Effector memory CD4-positive, alpha-beta T cell (primary cell): ENCODE measurements around the gene NLGN4Y.

Experiments used
- DNase-seq, 3 donors: peaks; one replicate each; pipeline ENCODE4 v3.0.0-alpha.2; 2020
- H3K27ac ChIP-seq: 2 replicates; pipeline ENCODE4 v1.7.0; 2013; ENCODE audit warnings: mild to moderate bottlenecking, low read length, moderate library complexity; ENCODE audit not compliant: insufficient read depth, poor library complexity, severe bottlenecking
- H3K27me3 ChIP-seq: replicated peaks from 2 replicates; pipeline ENCODE4 v1.7.0; 2013; ENCODE audit warnings: mild to moderate bottlenecking, low read length; ENCODE audit not compliant: insufficient read depth, control insufficient read depth, poor library complexity, severe bottlenecking
- H3K36me3 ChIP-seq: 2 replicates; pipeline ENCODE4 v1.7.0; 2013; ENCODE audit warnings: mild to moderate bottlenecking, low read length, moderate library complexity; ENCODE audit not compliant: control insufficient read depth, insufficient read depth
- H3K4me1 ChIP-seq: 2 replicates; pipeline ENCODE4 v1.7.0; 2013; ENCODE audit warnings: low read length, mild to moderate bottlenecking; ENCODE audit not compliant: control insufficient read depth, insufficient read depth, poor library complexity, severe bottlenecking
- H3K4me3 ChIP-seq: 2 replicates; pipeline ENCODE4 v1.7.0; 2013; ENCODE audit warnings: low read length, low read depth, mild to moderate bottlenecking; ENCODE audit not compliant: insufficient read depth, poor library complexity, severe bottlenecking
- H3K9me3 ChIP-seq: 2 replicates; pipeline ENCODE4 v1.7.0; 2013; ENCODE audit warnings: mild to moderate bottlenecking, low read length, moderate library complexity; ENCODE audit not compliant: control insufficient read depth

Gene NLGN4Y

GRCh38 chrY:14536703-14537102 is 12.4 kb downstream of the NLGN4Y start:
- Histone ChIP-seq H3K4me1 (no peaks in the 10 kb centered on the region), H3K27me3 (no peaks in the 10 kb centered on the region), H3K27ac (no peak overlapping the region), H3K9me3 (no peaks in the 10 kb centered on the region), H3K4me3 (no peak overlapping the region), H3K36me3 (no peaks in the 10 kb centered on the region)
- DNase-seq = no peak

- DNase-seq = no peak
- Histone ChIP-seq H3K27me3 (no peaks in the 10 kb centered on the region), H3K36me3 (no peaks in the 10 kb centered on the region), H3K9me3 (no peaks in the 10 kb centered on the region), H3K4me1 (no peaks in the 10 kb centered on the region), H3K4me3 (no peak overlapping the region), H3K27ac (no peak overlapping the region)
Observed at GRCh38 chrY:14543506-14543905, 19.2 kb downstream of the NLGN4Y start.

- Histone ChIP-seq H3K36me3 (no peaks in the 10 kb centered on the region), H3K4me3 (no peak overlapping the region), H3K27ac (no peak overlapping the region), H3K4me1 (no peaks in the 10 kb centered on the region), H3K27me3 (no peaks in the 10 kb centered on the region), H3K9me3 (no peaks in the 10 kb centered on the region)
- DNase-seq = no peak
Observed at GRCh38 chrY:14581294-14581693, 57.0 kb downstream of the NLGN4Y start.

GRCh38 chrY:14586725-14587124 is 62.4 kb downstream of the NLGN4Y start:
- DNase-seq = no peak
- Histone ChIP-seq H3K27ac (no peak overlapping the region), H3K4me1 (no peaks in the 10 kb centered on the region), H3K4me3 (no peak overlapping the region), H3K27me3 (no peaks in the 10 kb centered on the region), H3K36me3 (no peaks in the 10 kb centered on the region), H3K9me3 (no peaks in the 10 kb centered on the region)

- Histone ChIP-seq H3K36me3 (no peaks in the 10 kb centered on the region), H3K4me3 (no peak overlapping the region), H3K27ac (no peak overlapping the region), H3K4me1 (no peaks in the 10 kb centered on the region), H3K9me3 (no peaks in the 10 kb centered on the region), H3K27me3 (no peaks in the 10 kb centered on the region)
- DNase-seq = no peak
Observed at GRCh38 chrY:14601372-14601771, 77.0 kb downstream of the NLGN4Y start.

GRCh38 chrY:14617625-14618024 is 93.3 kb downstream of the NLGN4Y start:
- Histone ChIP-seq H3K36me3 (no peaks in the 10 kb centered on the region), H3K4me3 (no peak overlapping the region), H3K27me3 (no peaks in the 10 kb centered on the region), H3K4me1 (no peaks in the 10 kb centered on the region), H3K27ac (no peak overlapping the region), H3K9me3 (no peaks in the 10 kb centered on the region)
- DNase-seq = no peak

GRCh38 chrY:14618513-14618912 is 94.2 kb downstream of the NLGN4Y start:
- no peak for DNase-seq
- H3K4me3 ChIP-seq = no peak overlapping the region
- H3K9me3 ChIP-seq = no peaks in the 10 kb centered on the region
- H3K36me3 ChIP-seq = no peaks in the 10 kb centered on the region
- H3K27me3 ChIP-seq = no peaks in the 10 kb centered on the region
- H3K4me1 ChIP-seq = no peaks in the 10 kb centered on the region
- no peak overlapping the region for H3K27ac ChIP-seq

GRCh38 chrY:14628208-14628607 is 103.9 kb downstream of the NLGN4Y start:
- Histone ChIP-seq H3K4me3 (no peak overlapping the region), H3K4me1 (no peaks in the 10 kb centered on the region), H3K27ac (no peak overlapping the region), H3K27me3 (no peaks in the 10 kb centered on the region), H3K9me3 (no peaks in the 10 kb centered on the region), H3K36me3 (no peaks in the 10 kb centered on the region)
- DNase-seq = no peak

- Histone ChIP-seq H3K4me1 (no peaks in the 10 kb centered on the region), H3K36me3 (no peaks in the 10 kb centered on the region), H3K27me3 (no peaks in the 10 kb centered on the region), H3K4me3 (no peak overlapping the region), H3K27ac (no peak overlapping the region), H3K9me3 (no peaks in the 10 kb centered on the region)
- no peak for DNase-seq
Observed at GRCh38 chrY:14631676-14632075, 107.3 kb downstream of the NLGN4Y start.

GRCh38 chrY:14633718-14634117 is 109.4 kb downstream of the NLGN4Y start:
- Histone ChIP-seq H3K4me1 (no peaks in the 10 kb centered on the region), H3K9me3 (no peaks in the 10 kb centered on the region), H3K36me3 (no peaks in the 10 kb centered on the region)

GRCh38 chrY:14634954-14635353 is 110.6 kb downstream of the NLGN4Y start:
- H3K4me1 ChIP-seq = no peaks in the 10 kb centered on the region
- DNase-seq = no peak
- H3K27ac ChIP-seq = no peak overlapping the region
- no peaks in the 10 kb centered on the region for H3K9me3 ChIP-seq
- no peaks in the 10 kb centered on the region for H3K36me3 ChIP-seq
- no peak overlapping the region for H3K4me3 ChIP-seq
- no peaks in the 10 kb centered on the region for H3K27me3 ChIP-seq

More at GRCh38 chrY:14633718-14634117, 109.4 kb downstream of the NLGN4Y start:
- Histone ChIP-seq H3K27ac (no peak overlapping the region), H3K4me3 (no peak overlapping the region), H3K27me3 (no peaks in the 10 kb centered on the region)
- DNase-seq = no peak
